ENCODE results near the gene IL1R1. TPM values are rescaled to one million over a fixed set of nuclear protein-coding genes. Genes with fewer than 3 reads are reported as not detected.

Gene IL1R1
- total and polyA plus RNA-seq, 2 donors, result 34.9 to 72.7 TPM

GRCh38 chr2:102154946-102155702 lies 12.6 kb downstream of the IL1R1 start:
- no peak overlapping the region for H3K4me3 ChIP-seq (ENCODE audit: low read depth, low read length)
- H3K4me1 ChIP-seq (ENCODE audit: insufficient read depth), result peaks cover 3% of the 10 kb centered on the region
- WGBS, result 79% methylated on average over 7 of the region's 7 CpGs
- peaks cover 2% of the 10 kb centered on the region for H3K36me3 ChIP-seq (ENCODE audit: insufficient read depth)
- H3K27ac ChIP-seq (ENCODE audit: low read depth), result peak overlapping the region; percentile 89
- DNase-seq (ENCODE audit: extremely low spot score), result no peak

- Histone ChIP-seq H3K4me1 (ENCODE audit: insufficient read depth) (peaks cover 3% of the 10 kb centered on the region), H3K4me3 (ENCODE audit: low read depth, low read length) (no peak overlapping the region), H3K27ac (ENCODE audit: low read depth) (peak overlapping the region; percentile 89), H3K36me3 (ENCODE audit: insufficient read depth) (peaks cover 2% of the 10 kb centered on the region)
- WGBS, result 54% methylated on average over 6 of the region's 6 CpGs
- DNase-seq (ENCODE audit: extremely low spot score), result peak; percentile 35
These were observed 13.4 kb downstream of the IL1R1 start for GRCh38 chr2:102155703-102156515.

GRCh38 chr2:102158011-102158755 lies 15.6 kb downstream of the IL1R1 start:
- Histone ChIP-seq H3K36me3 (ENCODE audit: insufficient read depth) (peaks cover 2% of the 10 kb centered on the region), H3K4me1 (ENCODE audit: insufficient read depth) (peaks cover 3% of the 10 kb centered on the region), H3K27ac (ENCODE audit: low read depth) (no peak overlapping the region), H3K4me3 (ENCODE audit: low read depth, low read length) (no peak overlapping the region)
- no peak for DNase-seq (ENCODE audit: extremely low spot score)

GRCh38 chr2:102159295-102159694 lies 16.7 kb downstream of the IL1R1 start:
- Histone ChIP-seq H3K27ac (ENCODE audit: low read depth) (no peak overlapping the region), H3K36me3 (ENCODE audit: insufficient read depth) (peaks cover 2% of the 10 kb centered on the region), H3K4me3 (ENCODE audit: low read depth, low read length) (no peak overlapping the region), H3K4me1 (ENCODE audit: insufficient read depth) (peaks cover 3% of the 10 kb centered on the region)
- DNase-seq (ENCODE audit: extremely low spot score), result no peak
- WGBS, result 38% methylated on average over 1 of the region's 1 CpG

GRCh38 chr2:102166189-102166845 lies 23.8 kb downstream of the IL1R1 start:
- H3K27ac ChIP-seq (ENCODE audit: low read depth), result peak overlapping the region; percentile 23
- no peaks in the 10 kb centered on the region for H3K4me1 ChIP-seq (ENCODE audit: insufficient read depth)
- H3K4me3 ChIP-seq (ENCODE audit: low read depth, low read length), result no peak overlapping the region
- DNase-seq (ENCODE audit: extremely low spot score), result no peak
- H3K36me3 ChIP-seq (ENCODE audit: insufficient read depth), result peaks cover 2% of the 10 kb centered on the region
- 32% methylated on average over 4 of the region's 4 CpGs for WGBS

GRCh38 chr2:102168026-102168771 lies 25.7 kb downstream of the IL1R1 start:
- DNase-seq (ENCODE audit: extremely low spot score), result no peak
- H3K4me1 ChIP-seq (ENCODE audit: insufficient read depth), result no peaks in the 10 kb centered on the region
- H3K36me3 ChIP-seq (ENCODE audit: insufficient read depth), result peaks cover 2% of the 10 kb centered on the region
- H3K27ac ChIP-seq (ENCODE audit: low read depth), result no peak overlapping the region
- no peak overlapping the region for H3K4me3 ChIP-seq (ENCODE audit: low read depth, low read length)
- 94% methylated on average over 5 of the region's 5 CpGs for WGBS

GRCh38 chr2:102171946-102172345 lies 29.4 kb downstream of the IL1R1 start:
- H3K4me1 ChIP-seq (ENCODE audit: insufficient read depth), result no peaks in the 10 kb centered on the region
- DNase-seq (ENCODE audit: extremely low spot score), result no peak
- peaks cover 4% of the 10 kb centered on the region for H3K36me3 ChIP-seq (ENCODE audit: insufficient read depth)
- WGBS, result 92% methylated on average over 5 of the region's 5 CpGs
- no peak overlapping the region for H3K4me3 ChIP-seq (ENCODE audit: low read depth, low read length)
- no peak overlapping the region for H3K27ac ChIP-seq (ENCODE audit: low read depth)

GRCh38 chr2:102172745-102173144 lies 30.2 kb downstream of the IL1R1 start:
- no peak for DNase-seq (ENCODE audit: extremely low spot score)
- Histone ChIP-seq H3K27ac (ENCODE audit: low read depth) (no peak overlapping the region), H3K4me1 (ENCODE audit: insufficient read depth) (no peaks in the 10 kb centered on the region), H3K36me3 (ENCODE audit: insufficient read depth) (peaks cover 8% of the 10 kb centered on the region), H3K4me3 (ENCODE audit: low read depth, low read length) (no peak overlapping the region)
- WGBS, result 89% methylated on average over 3 of the region's 3 CpGs

- DNase-seq (ENCODE audit: extremely low spot score), result no peak
- no peaks in the 10 kb centered on the region for H3K4me1 ChIP-seq (ENCODE audit: insufficient read depth)
- H3K4me3 ChIP-seq (ENCODE audit: low read depth, low read length), result no peak overlapping the region
- peaks cover 5% of the 10 kb centered on the region for H3K36me3 ChIP-seq (ENCODE audit: insufficient read depth)
- no peak overlapping the region for H3K27ac ChIP-seq (ENCODE audit: low read depth)
- 90% methylated on average over 3 of the region's 3 CpGs for WGBS
These were observed 33.6 kb downstream of the IL1R1 start for GRCh38 chr2:102176172-102176571.

GRCh38 chr2:102177814-102178478 lies 35.4 kb downstream of the IL1R1 start:
- no peak for DNase-seq (ENCODE audit: extremely low spot score)
- H3K36me3 ChIP-seq (ENCODE audit: insufficient read depth), result peaks cover 5% of the 10 kb centered on the region
- H3K4me3 ChIP-seq (ENCODE audit: low read depth, low read length), result no peak overlapping the region
- H3K4me1 ChIP-seq (ENCODE audit: insufficient read depth), result no peaks in the 10 kb centered on the region
- WGBS, result 92% methylated on average over 7 of the region's 7 CpGs
- H3K27ac ChIP-seq (ENCODE audit: low read depth), result no peak overlapping the region

- peaks cover 5% of the 10 kb centered on the region for H3K36me3 ChIP-seq (ENCODE audit: insufficient read depth)
- H3K4me3 ChIP-seq (ENCODE audit: low read depth, low read length), result no peak overlapping the region
- H3K27ac ChIP-seq (ENCODE audit: low read depth), result no peak overlapping the region
- no peaks in the 10 kb centered on the region for H3K4me1 ChIP-seq (ENCODE audit: insufficient read depth)
- no peak for DNase-seq (ENCODE audit: extremely low spot score)
- 73% methylated on average over 3 of the region's 3 CpGs for WGBS
These were observed 36.5 kb downstream of the IL1R1 start for GRCh38 chr2:102179061-102179460.

Data from urinary bladder (tissue), 4 donors.